Omental fat pad (tissue), 4 donors: ENCODE results near the gene SYNM. TPM values are rescaled to one million over a fixed set of nuclear protein-coding genes. Genes with fewer than 3 reads are reported as not detected.
"Not testable (repeated sequence)": the region's sequence is repeated elsewhere in the genome, so short reads cannot be mapped to it uniquely, and the experiment has no call there.

Experiments
- ATAC-seq: fragments of 150-250 bp; one replicate; pipeline ENCODE4 v1.9.1; 2016; ENCODE audit warnings: mild to moderate bottlenecking, moderate library complexity; ENCODE audit not compliant: low FRiP score
- DNase-seq: peaks from one replicate; pipeline ENCODE4 v3.0.0-alpha.2; 2019; ENCODE audit warnings: low spot score
- CTCF ChIP-seq, 3 donors: fragments of 450-650 bp; IDR thresholded peaks; one replicate each; pipeline ENCODE4 v1.5.1; 2016 to 2017; ENCODE audit warnings: antibody characterized with exemption in 3 of 3, mild to moderate bottlenecking in 3 of 3, moderate library complexity in 2 of 3
- total RNA-seq, 4 donors: library from RNA; depleted of rRNA; stranded (reverse); fragments of >200 nt; gene quantifications; one replicate each; pipeline ENCODE4 v1.1.0, GENCODE V29; 2016

SYNM gene
- total RNA-seq, 4 donors from 2014 or later, result 13.6 to 49.7 (median 37.5) TPM

GRCh38 chr15:99108993-99109392 lies 4.1 kb downstream of the SYNM start:
- DNase-seq (no peak), ATAC-seq (no peak)
- TF ChIP-seq CTCF (IDR thresholded peaks at IDR 0.05), result no peak

- TF ChIP-seq CTCF (IDR thresholded peaks at IDR 0.05), result no peak
- DNase-seq (no peak), ATAC-seq (no peak)
These were observed 4.7 kb downstream of the SYNM start for GRCh38 chr15:99109555-99110021.

GRCh38 chr15:99110093-99110492 lies 5.2 kb downstream of the SYNM start:
- TF ChIP-seq CTCF (IDR thresholded peaks at IDR 0.05), result no peak
- ATAC-seq (no peak), DNase-seq (no peak)

- no peak for TF ChIP-seq CTCF (IDR thresholded peaks at IDR 0.05)
- DNase-seq (no peak), ATAC-seq (no peak)
These were observed 5.9 kb downstream of the SYNM start for GRCh38 chr15:99110581-99111320.

- ATAC-seq, DNase-seq: not testable (repeated sequence)
These were observed 6.8 kb downstream of the SYNM start for GRCh38 chr15:99111641-99112040.

- ATAC-seq (no peak), DNase-seq (no peak)
- no peak for TF ChIP-seq CTCF (IDR thresholded peaks at IDR 0.05)
These were observed 8.8 kb downstream of the SYNM start for GRCh38 chr15:99113547-99114271.

GRCh38 chr15:99114511-99115299 lies 9.8 kb downstream of the SYNM start:
- DNase-seq (no peak), ATAC-seq (no peak)
- TF ChIP-seq CTCF (IDR thresholded peaks at IDR 0.05), result no peak
